ENCODE measurements around the gene MARCHF10. TPM values are rescaled to one million over a fixed set of nuclear protein-coding genes. Genes with fewer than 3 reads are reported as not detected.

MARCHF10 gene
- total RNA-seq, 2 donors from 2014 or later: under 0.01 TPM; not detected in 1

DNA sequence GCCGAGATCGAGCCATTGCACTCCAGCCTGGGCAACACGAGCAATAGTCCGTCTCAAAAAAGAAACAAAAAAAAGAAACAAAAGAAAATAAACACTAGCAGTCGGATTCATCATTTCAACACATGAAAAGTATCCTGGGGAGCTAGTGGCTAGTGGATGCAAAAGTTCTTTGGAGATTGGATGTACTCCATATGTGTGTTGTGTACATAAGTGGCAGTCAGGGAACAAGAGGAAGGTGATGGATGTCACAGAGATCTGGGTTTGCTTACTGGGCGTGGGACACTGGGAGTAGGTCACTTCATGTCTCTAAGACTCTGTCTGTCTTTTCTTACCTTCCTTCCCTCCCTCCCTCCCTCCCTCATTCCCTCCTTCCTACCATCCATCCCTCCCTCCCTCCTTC, 145.3 kb downstream of the MARCHF10 start:
- no peaks in the 10 kb centered on the region for H3K4me1 ChIP-seq
- H3K4me3 ChIP-seq: no peak overlapping the region
- 64 to 75% methylated on average over 6 of the region's 6 CpGs for WGBS, 2 donors
- intact Hi-C loops (cut with DNase I): no loop called here
- no peaks in the 10 kb centered on the region for H3K36me3 ChIP-seq (replicated peaks in 1 of 2; ENCODE audit: insufficient read depth in 1 of 2, low read depth in 2 of 2)
- DNase-seq (no peak), ATAC-seq (no peak)
- H3K27me3 ChIP-seq: no peaks in the 10 kb centered on the region
- no peaks in the 10 kb centered on the region for H3K9me3 ChIP-seq
- no peak overlapping the region for H3K27ac ChIP-seq
- no peak for TF ChIP-seq POLR2A (IDR thresholded peaks at IDR 0.05)
- TF ChIP-seq, protein P1, sequence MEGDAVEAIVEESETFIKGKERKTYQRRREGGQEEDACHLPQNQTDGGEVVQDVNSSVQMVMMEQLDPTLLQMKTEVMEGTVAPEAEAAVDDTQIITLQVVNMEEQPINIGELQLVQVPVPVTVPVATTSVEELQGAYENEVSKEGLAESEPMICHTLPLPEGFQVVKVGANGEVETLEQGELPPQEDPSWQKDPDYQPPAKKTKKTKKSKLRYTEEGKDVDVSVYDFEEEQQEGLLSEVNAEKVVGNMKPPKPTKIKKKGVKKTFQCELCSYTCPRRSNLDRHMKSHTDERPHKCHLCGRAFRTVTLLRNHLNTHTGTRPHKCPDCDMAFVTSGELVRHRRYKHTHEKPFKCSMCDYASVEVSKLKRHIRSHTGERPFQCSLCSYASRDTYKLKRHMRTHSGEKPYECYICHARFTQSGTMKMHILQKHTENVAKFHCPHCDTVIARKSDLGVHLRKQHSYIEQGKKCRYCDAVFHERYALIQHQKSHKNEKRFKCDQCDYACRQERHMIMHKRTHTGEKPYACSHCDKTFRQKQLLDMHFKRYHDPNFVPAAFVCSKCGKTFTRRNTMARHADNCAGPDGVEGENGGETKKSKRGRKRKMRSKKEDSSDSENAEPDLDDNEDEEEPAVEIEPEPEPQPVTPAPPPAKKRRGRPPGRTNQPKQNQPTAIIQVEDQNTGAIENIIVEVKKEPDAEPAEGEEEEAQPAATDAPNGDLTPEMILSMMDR (IDR thresholded peaks at IDR 0.05): no peak

GRCh38 chr17:62661337-62661736, 146.8 kb downstream of the MARCHF10 start:
- ATAC-seq (no peak), DNase-seq (no peak)
- no peaks in the 10 kb centered on the region for H3K27me3 ChIP-seq
- H3K36me3 ChIP-seq (replicated peaks in 1 of 2; ENCODE audit: insufficient read depth in 1 of 2, low read depth in 2 of 2): no peaks in the 10 kb centered on the region
- no peaks in the 10 kb centered on the region for H3K9me3 ChIP-seq
- no peak overlapping the region for H3K27ac ChIP-seq
- WGBS, 2 donors: 95 to 100% methylated on average over 1 of the region's 1 CpG
- no peak overlapping the region for H3K4me3 ChIP-seq
- no peak for TF ChIP-seq POLR2A (IDR thresholded peaks at IDR 0.05)
- TF ChIP-seq, protein P1 (IDR thresholded peaks at IDR 0.05): no peak
- intact Hi-C loops (cut with DNase I): no loop called here
- no peaks in the 10 kb centered on the region for H3K4me1 ChIP-seq

DNA sequence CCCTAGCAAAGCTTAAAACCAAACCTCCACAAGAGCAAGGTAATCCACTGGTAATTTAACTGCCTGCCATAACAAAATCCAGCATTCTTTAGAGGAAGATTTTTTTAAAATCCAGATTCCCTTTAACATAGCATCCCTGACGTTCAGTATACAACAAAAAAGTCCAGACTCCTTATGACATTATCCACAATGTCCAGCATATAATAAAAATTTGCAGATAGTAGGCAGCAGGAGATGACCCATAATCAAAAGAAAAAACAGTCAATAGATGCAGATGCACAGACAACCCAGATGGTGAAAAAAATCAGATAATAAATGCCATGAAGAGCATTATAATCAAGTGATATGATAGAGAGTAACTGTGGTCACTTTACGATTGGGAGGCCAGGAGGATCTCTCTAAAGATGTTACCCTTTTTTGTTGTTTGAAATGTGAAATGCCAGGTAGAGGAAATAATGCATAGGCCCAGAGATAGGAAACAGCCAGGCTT, 147.4 kb downstream of the MARCHF10 start:
- ATAC-seq (no peak), DNase-seq (no peak)
- H3K9me3 ChIP-seq: no peaks in the 10 kb centered on the region
- no peak for TF ChIP-seq POLR2A (IDR thresholded peaks at IDR 0.05)
- TF ChIP-seq, protein P1 (IDR thresholded peaks at IDR 0.05): no peak
- intact Hi-C loops (cut with DNase I): no loop called here
- no peaks in the 10 kb centered on the region for H3K27me3 ChIP-seq
- WGBS, 2 donors: 81 to 88% methylated on average over 2 of the region's 2 CpGs
- no peaks in the 10 kb centered on the region for H3K36me3 ChIP-seq (replicated peaks in 1 of 2; ENCODE audit: insufficient read depth in 1 of 2, low read depth in 2 of 2)
- H3K4me3 ChIP-seq: no peak overlapping the region
- H3K27ac ChIP-seq: no peak overlapping the region
- H3K4me1 ChIP-seq: no peaks in the 10 kb centered on the region

DNA sequence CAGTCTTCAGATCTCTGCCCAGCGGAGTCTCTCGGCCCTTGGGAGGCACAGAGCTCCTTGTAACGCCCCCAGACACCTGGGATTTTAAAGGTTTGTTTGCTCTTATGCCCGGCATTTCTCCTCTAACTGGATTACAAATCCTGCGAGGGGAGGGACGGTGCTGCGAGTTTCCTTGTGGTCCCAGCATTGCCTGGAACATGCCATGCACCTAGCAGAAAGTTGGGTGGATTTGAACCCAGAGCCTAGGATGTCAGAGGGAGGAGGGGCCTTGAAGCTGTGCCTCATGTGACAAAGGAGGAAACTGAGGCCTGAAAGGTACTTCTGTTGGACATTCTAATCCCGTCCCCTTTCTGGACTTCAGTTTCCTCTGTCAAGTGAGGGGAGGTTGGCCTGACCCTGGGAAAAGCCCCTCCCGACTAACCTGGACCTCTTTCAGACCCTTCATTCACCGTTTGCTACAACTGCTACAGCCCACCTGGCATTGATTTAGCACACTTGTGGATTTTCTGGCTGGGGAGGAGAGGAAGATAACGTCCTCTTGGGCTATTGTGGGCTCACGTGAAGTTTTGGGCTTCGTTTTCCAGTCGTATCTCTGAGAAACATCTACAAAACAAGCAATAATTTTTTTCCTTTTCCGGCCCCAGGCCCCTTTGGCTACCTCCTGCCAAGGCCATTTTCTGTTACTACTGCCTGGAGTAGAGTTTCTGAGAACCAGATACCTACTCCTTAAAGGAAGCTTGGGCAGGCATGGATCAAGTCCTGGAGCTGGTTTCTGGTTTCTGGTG, 149.8 kb downstream of the MARCHF10 start:
- H3K27me3 ChIP-seq: no peaks in the 10 kb centered on the region
- ATAC-seq (no peak), DNase-seq (no peak)
- intact Hi-C loops (cut with DNase I): no loop called here
- no peaks in the 10 kb centered on the region for H3K9me3 ChIP-seq
- no peaks in the 10 kb centered on the region for H3K36me3 ChIP-seq (replicated peaks in 1 of 2; ENCODE audit: insufficient read depth in 1 of 2, low read depth in 2 of 2)
- WGBS, 2 donors: 63 to 73% methylated on average over 15 of the region's 15 CpGs
- H3K4me3 ChIP-seq: no peak overlapping the region
- TF ChIP-seq POLR2A (IDR thresholded peaks at IDR 0.05): no peak
- TF ChIP-seq, protein P1 (IDR thresholded peaks at IDR 0.05): no peak
- H3K4me1 ChIP-seq: peaks cover 6% of the 10 kb centered on the region
- H3K27ac ChIP-seq: no peak overlapping the region

DNA sequence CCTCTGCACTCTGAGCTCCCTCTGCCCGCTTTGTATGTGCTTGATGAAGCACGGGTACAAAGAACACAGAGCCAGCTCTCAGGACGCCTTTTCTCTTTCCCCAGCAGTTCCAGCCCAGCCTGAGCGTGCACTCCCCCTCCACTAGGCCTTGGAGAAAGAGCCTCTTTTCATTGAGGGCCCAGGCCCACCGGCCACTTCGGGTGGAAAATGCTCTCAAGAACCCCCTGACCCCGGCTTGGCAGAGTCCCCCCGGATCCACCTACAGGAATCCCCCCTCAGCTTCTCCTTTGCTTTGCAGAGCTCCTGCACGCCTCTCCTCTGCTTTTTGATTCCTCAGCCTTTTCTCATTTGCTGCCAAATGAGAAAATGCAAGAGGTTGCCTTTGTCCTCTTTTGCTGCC, 150.4 kb downstream of the MARCHF10 start:
- no peak for DNase-seq
- H3K36me3 ChIP-seq (replicated peaks in 1 of 2; ENCODE audit: insufficient read depth in 1 of 2, low read depth in 2 of 2): no peaks in the 10 kb centered on the region
- H3K27me3 ChIP-seq: no peaks in the 10 kb centered on the region
- H3K27ac ChIP-seq: no peak overlapping the region
- H3K4me1 ChIP-seq: peaks cover 12% of the 10 kb centered on the region
- H3K4me3 ChIP-seq: no peak overlapping the region
- intact Hi-C loops (cut with DNase I): no loop called here
- no peaks in the 10 kb centered on the region for H3K9me3 ChIP-seq
- 84% methylated on average over 7 to 9 of the region's 9 CpGs for WGBS, 2 donors
- no peak for ATAC-seq
- TF ChIP-seq POLR2A (IDR thresholded peaks at IDR 0.05): no peak
- TF ChIP-seq, protein P1 (IDR thresholded peaks at IDR 0.05): no peak
